Stomach (tissue), 9 donors: Measurements from ENCODE around the gene DPYD. TPM values are rescaled to one million over a fixed set of nuclear protein-coding genes. Genes with fewer than 3 reads are reported as not detected.

ENCODE experiments used
- DNase-seq, 2 donors: peaks; one replicate each; pipeline versions ENCODE4 v3.0.0 to v3.0.0-alpha.2; 2013 to 2019
- H3K27ac ChIP-seq, 5 donors: fragments of 200-600 bp in 4 of 5; sonication (generic) in 4 of 5; one replicate each; pipeline ENCODE4 v1.5.1; 2013 to 2019; ENCODE audit warnings: mild to moderate bottlenecking in 1 of 5, moderate library complexity in 1 of 5
- H3K27me3 ChIP-seq, 3 donors: fragments of 200-600 bp; sonication (generic); one replicate each; pipeline ENCODE4 v1.5.1; 2017 to 2019; ENCODE audit warnings: mixed run types in 1 of 3
- H3K36me3 ChIP-seq, 4 donors: fragments of 200-600 bp; sonication (generic); 1 replicate in 3 of 4; 2 replicates in 1 of 4; pipeline ENCODE4 v1.5.1; 2016 to 2019
- H3K4me1 ChIP-seq, 4 donors: fragments of 200-600 bp; sonication (generic); one replicate each; pipeline ENCODE4 v1.5.1; 2016 to 2019
- H3K4me3 ChIP-seq, 4 donors: fragments of 200-600 bp; sonication (generic) in 3 of 4; one replicate each; pipeline ENCODE4 v1.5.1; 2016 to 2019; ENCODE audit warnings: mild to moderate bottlenecking in 1 of 4
- H3K9me3 ChIP-seq, 4 donors: fragments of 200-600 bp; sonication (generic); one replicate each; pipeline ENCODE4 v1.5.1; 2016 to 2019
- EP300 ChIP-seq: sonication (generic); formaldehyde crosslinking; IDR thresholded peaks from one replicate; pipeline ENCODE4 v1.6.1; 2017; ENCODE audit warnings: antibody characterized with exemption
- POLR2A ChIP-seq, 4 donors: fragments of 450-650 bp; IDR thresholded peaks; one replicate each; pipeline ENCODE4 v1.6.1; 2016; ENCODE audit warnings: antibody characterized with exemption in 4 of 4, control low read depth in 2 of 4, mild to moderate bottlenecking in 1 of 4, moderate library complexity in 1 of 4
- POLR2AphosphoS5 ChIP-seq, 3 donors: sonication (generic); formaldehyde crosslinking; IDR thresholded peaks; one replicate each; pipeline ENCODE4 v1.6.1; 2016; ENCODE audit warnings: antibody characterized with exemption in 3 of 3
- WGBS, 5 donors: extraction: QIAGEN DNeasy Blood & Tissue Kit in 3 of 5; methylation state at CpG; one replicate each; pipeline versions ENCODE4 v1.1.5 to v1.1.7; 2013 to 2018; 5-methylcytosine and 5-hydroxymethylcytosine counted together
- intact Hi-C: fragments of 100-400 bp; cut with DNase I; formaldehyde crosslinking; loops from one replicate; pipeline ENCODE4 v1.15.1; 2023; ENCODE audit warnings: low total_unique reads
- polyA plus RNA-seq, 3 donors: library from polyadenylated mRNA; stranded (reverse); fragments of 200-250 nt; gene quantifications; one replicate each; pipeline ENCODE4 v1.2.3, GENCODE V29; 2013
- total RNA-seq, 5 donors: library from RNA; depleted of rRNA; stranded (reverse); fragments of >200 nt; gene quantifications; one replicate each; pipeline versions ENCODE4 v1.1.0 to v1.2.3, GENCODE V29; 2014 to 2016
- TF ChIP-seq, protein P1 (sequence below), 7 experiments: fragments of 450-650 bp in 4 of 7; fragments of 200-600 bp in 3 of 7; sonication (generic) in 3 of 7; IDR thresholded peaks; one replicate each; pipeline ENCODE4 v1.5.1; 2016 to 2019; ENCODE audit warnings: antibody characterized with exemption in 7 of 7, control low read depth in 2 of 7, mild to moderate bottlenecking in 1 of 7
- donor health status: healthy with polysubstance abuse.
- donor health status: Bipolar disorder and iron deficiency.
- donor health status: healthy.

Gene DPYD
- total and polyA plus RNA-seq, 8 donors: 7.5 to 58.2 (median 18.2) TPM

DNA sequence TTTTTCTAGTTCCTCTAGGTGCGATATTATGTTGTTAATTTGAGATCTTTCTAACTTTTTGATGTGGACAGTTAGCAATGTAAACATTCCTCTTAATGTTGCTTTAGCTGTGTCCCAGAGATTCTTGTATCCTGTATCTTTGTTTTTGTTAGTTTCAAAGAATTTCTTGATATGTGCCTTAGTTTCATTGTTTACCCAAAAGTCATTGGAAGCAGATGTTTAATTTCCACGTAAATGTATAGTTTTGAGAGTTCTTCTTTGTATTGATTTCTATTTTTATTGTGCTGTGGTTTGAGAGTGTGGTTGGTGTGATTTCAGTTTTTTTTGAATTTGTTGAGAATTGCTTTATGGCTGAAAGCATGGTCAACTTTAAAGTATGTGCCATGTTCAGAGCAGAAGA lies 879.8 kb downstream of the DPYD start:
- intact Hi-C loops: no loop called here
- no peaks in the 10 kb centered on the region for H3K27me3 ChIP-seq
- H3K36me3 ChIP-seq: no peaks in the 10 kb centered on the region
- no peak for DNase-seq
- H3K27ac ChIP-seq: no peak overlapping the region
- no peak overlapping the region for H3K4me3 ChIP-seq
- peaks cover 0 to 15% (median 6%) of the 10 kb centered on the region in 4 donors for H3K9me3 ChIP-seq
- no peaks in the 10 kb centered on the region for H3K4me1 ChIP-seq
- 66 to 78% (median 71%) methylated on average over 2 of the region's 2 CpGs for WGBS, 5 donors
- TF ChIP-seq POLR2AphosphoS5 (IDR thresholded peaks at IDR 0.05) (no peak), POLR2A (IDR thresholded peaks at IDR 0.05) (no peak), EP300 (no peak)
- TF ChIP-seq, protein P1, sequence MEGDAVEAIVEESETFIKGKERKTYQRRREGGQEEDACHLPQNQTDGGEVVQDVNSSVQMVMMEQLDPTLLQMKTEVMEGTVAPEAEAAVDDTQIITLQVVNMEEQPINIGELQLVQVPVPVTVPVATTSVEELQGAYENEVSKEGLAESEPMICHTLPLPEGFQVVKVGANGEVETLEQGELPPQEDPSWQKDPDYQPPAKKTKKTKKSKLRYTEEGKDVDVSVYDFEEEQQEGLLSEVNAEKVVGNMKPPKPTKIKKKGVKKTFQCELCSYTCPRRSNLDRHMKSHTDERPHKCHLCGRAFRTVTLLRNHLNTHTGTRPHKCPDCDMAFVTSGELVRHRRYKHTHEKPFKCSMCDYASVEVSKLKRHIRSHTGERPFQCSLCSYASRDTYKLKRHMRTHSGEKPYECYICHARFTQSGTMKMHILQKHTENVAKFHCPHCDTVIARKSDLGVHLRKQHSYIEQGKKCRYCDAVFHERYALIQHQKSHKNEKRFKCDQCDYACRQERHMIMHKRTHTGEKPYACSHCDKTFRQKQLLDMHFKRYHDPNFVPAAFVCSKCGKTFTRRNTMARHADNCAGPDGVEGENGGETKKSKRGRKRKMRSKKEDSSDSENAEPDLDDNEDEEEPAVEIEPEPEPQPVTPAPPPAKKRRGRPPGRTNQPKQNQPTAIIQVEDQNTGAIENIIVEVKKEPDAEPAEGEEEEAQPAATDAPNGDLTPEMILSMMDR (IDR thresholded peaks at IDR 0.05): no peak

DNA sequence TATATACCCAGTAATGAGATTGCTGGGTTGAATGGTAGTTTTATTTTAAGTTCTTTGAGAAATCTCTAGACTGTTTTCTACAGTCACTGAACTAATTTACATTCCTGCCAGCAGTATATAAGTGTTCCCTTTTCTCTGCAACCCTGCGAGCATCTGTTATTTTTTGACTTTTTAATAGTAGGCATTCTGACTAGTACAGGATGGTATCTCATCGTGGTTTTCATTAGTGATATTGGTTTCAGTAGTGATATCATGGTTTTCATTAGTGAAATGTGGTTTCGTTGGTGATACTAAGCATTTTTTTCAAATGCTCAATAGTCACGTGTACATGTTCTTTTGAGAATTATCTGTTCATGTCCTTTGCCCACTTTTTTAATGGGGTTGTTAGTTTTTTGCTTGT lies 882.4 kb downstream of the DPYD start:
- WGBS, 5 donors: 72 to 82% (median 80%) methylated on average over 4 of the region's 4 CpGs
- intact Hi-C loops: no loop called here
- Histone ChIP-seq H3K27ac (no peak overlapping the region), H3K27me3 (no peaks in the 10 kb centered on the region), H3K4me1 (no peaks in the 10 kb centered on the region), H3K36me3 (no peaks in the 10 kb centered on the region), H3K9me3 (peaks cover 0 to 11% (median 6%) of the 10 kb centered on the region in 4 donors), H3K4me3 (no peak overlapping the region)
- no peak for TF ChIP-seq EP300
- no peak for TF ChIP-seq POLR2AphosphoS5 (IDR thresholded peaks at IDR 0.05)
- TF ChIP-seq POLR2A (IDR thresholded peaks at IDR 0.05): no peak
- TF ChIP-seq, protein P1 (IDR thresholded peaks at IDR 0.05): no peak
- no peak for DNase-seq

- H3K4me3 ChIP-seq: no peak overlapping the region
- no peaks in the 10 kb centered on the region for H3K4me1 ChIP-seq
- TF ChIP-seq POLR2AphosphoS5 (IDR thresholded peaks at IDR 0.05): no peak
- TF ChIP-seq, protein P1 (IDR thresholded peaks at IDR 0.05): no peak
- TF ChIP-seq EP300: no peak
- no peak for TF ChIP-seq POLR2A (IDR thresholded peaks at IDR 0.05)
- WGBS, 5 donors: 73 to 85% (median 81%) methylated on average over 2 of the region's 2 CpGs
- H3K27me3 ChIP-seq: no peaks in the 10 kb centered on the region
- no peak overlapping the region for H3K27ac ChIP-seq
- intact Hi-C loops: no loop called here
- peaks cover 0 to 16% (median 6%) of the 10 kb centered on the region in 4 donors for H3K9me3 ChIP-seq
- no peak for DNase-seq
- H3K36me3 ChIP-seq: no peaks in the 10 kb centered on the region
Observed at GRCh38 chr1:97034651-97035050, 886.2 kb downstream of the DPYD start.

DNA sequence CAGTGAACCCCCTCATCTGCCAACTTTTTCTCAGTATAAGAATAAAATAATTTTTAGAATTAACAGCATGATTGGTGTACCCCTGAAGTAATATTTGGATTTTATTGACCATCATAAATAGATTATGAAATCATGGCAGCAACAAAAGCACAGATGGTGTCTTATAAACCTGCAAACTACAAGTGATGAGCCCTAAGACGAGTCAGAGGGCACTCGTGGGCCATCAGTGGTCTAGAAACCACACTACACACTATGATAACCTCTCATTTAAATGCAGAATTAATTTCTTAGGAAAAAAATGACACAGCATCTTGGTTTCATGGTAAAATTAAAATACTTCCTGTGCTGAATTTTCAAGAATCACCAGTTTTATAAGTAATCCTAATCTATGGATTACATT lies 886.9 kb downstream of the DPYD start:
- 37 to 57% (median 41%) methylated on average over 2 of the region's 2 CpGs for WGBS, 5 donors
- Histone ChIP-seq H3K9me3 (peaks cover 0 to 12% (median under 1%) of the 10 kb centered on the region in 4 donors), H3K27ac (no peak overlapping the region), H3K4me1 (no peaks in the 10 kb centered on the region), H3K36me3 (no peaks in the 10 kb centered on the region), H3K4me3 (no peak overlapping the region), H3K27me3 (no peaks in the 10 kb centered on the region)
- DNase-seq: no peak
- intact Hi-C loops: no loop called here
- TF ChIP-seq POLR2AphosphoS5 (IDR thresholded peaks at IDR 0.05) (no peak), EP300 (no peak), POLR2A (IDR thresholded peaks at IDR 0.05) (no peak)
- TF ChIP-seq, protein P1 (IDR thresholded peaks at IDR 0.05): no peak
